ENCODE results near the gene KIAA0825. TPM values are rescaled to one million over a fixed set of nuclear protein-coding genes. Genes with fewer than 3 reads are reported as not detected.

KIAA0825 gene
- total and polyA plus RNA-seq, 8 donors, result 5.1 to 6.9 (median 6.5) TPM

DNA sequence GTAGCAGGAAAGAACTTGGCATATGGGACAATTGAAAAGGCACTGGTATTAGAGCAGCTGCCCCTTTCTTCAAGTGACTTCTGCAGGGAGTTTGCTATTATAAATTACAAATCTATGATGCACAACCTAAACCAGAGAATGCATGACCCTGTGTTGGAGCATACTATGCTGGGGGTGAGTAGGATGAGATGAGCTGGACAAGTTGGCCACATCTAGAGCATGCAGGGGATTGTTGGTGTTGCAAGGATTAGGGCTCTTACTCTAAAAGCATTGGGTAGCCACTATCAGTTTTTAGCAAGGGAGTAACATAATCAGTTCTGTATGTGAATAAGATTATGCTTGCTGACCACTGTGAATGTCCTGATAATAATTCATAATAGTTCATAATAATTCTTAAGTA, 186.7 kb downstream of the KIAA0825 start:
- H3K27ac ChIP-seq, result no peak overlapping the region
- H3K27me3 ChIP-seq, result no peaks in the 10 kb centered on the region
- H3K36me3 ChIP-seq, result no peaks in the 10 kb centered on the region
- H3K4me3 ChIP-seq, result no peak overlapping the region
- intact Hi-C loops (cut with DNase I), result no loop called here
- no peak for TF ChIP-seq CTCF (IDR thresholded peaks at IDR 0.05)
- ATAC-seq, result no peak
- no peak for DNase-seq
- H3K9me3 ChIP-seq, result no peaks in the 10 kb centered on the region
- peaks cover 0 to 30% of the 10 kb centered on the region in 2 donors for H3K4me1 ChIP-seq

DNA sequence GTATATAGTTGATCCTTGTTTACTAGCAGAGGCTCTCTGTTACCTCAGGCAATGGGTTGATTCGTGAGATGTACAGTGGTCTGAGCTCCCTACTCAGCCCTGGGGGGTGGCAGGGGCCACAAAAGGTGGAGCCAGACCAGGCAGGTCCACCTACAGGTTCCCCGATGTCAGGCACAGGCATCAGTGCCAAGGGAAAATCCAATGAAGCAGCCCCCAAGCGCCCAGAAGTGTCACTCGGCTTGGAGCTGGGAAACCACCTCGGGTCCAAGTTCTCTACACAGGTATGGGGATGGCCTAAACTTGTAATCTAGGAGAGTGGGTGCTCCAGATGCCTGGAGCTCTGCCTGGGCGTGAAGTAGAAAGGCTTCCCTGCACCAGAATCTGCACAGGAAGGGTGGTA, 188.8 kb downstream of the KIAA0825 start:
- Histone ChIP-seq H3K9me3 (no peaks in the 10 kb centered on the region), H3K27ac (no peak overlapping the region), H3K4me3 (no peak overlapping the region), H3K27me3 (no peaks in the 10 kb centered on the region), H3K4me1 (peaks cover 0 to 28% of the 10 kb centered on the region in 2 donors), H3K36me3 (no peaks in the 10 kb centered on the region)
- no peak for TF ChIP-seq CTCF (IDR thresholded peaks at IDR 0.05)
- DNase-seq, result no peak
- intact Hi-C loops (cut with DNase I), result no loop called here
- no peak for ATAC-seq

GRCh38 chr5:94425396-94425795, 193.0 kb downstream of the KIAA0825 start:
- no peak for TF ChIP-seq CTCF (IDR thresholded peaks at IDR 0.05)
- no peak overlapping the region for H3K4me3 ChIP-seq
- H3K9me3 ChIP-seq, result no peaks in the 10 kb centered on the region
- ATAC-seq (no peak), DNase-seq (no peak)
- no peak overlapping the region for H3K27ac ChIP-seq
- intact Hi-C loops (cut with DNase I), result no loop called here
- no peaks in the 10 kb centered on the region for H3K27me3 ChIP-seq
- peaks cover 4 to 28% of the 10 kb centered on the region in 2 donors for H3K4me1 ChIP-seq
- no peaks in the 10 kb centered on the region for H3K36me3 ChIP-seq

GRCh38 chr5:94423411-94423810, 195.0 kb downstream of the KIAA0825 start:
- peaks cover 4 to 28% of the 10 kb centered on the region in 2 donors for H3K4me1 ChIP-seq
- no peaks in the 10 kb centered on the region for H3K27me3 ChIP-seq
- no peak for TF ChIP-seq CTCF (IDR thresholded peaks at IDR 0.05)
- no peaks in the 10 kb centered on the region for H3K9me3 ChIP-seq
- H3K36me3 ChIP-seq, result no peaks in the 10 kb centered on the region
- intact Hi-C loops (cut with DNase I), result no loop called here
- no peak for DNase-seq
- ATAC-seq, result peak; percentile 18
- peak overlapping the region in 1 of 2 donors; percentile 2 for H3K4me3 ChIP-seq
- peak overlapping the region in 1 of 2 donors; percentile 77 for H3K27ac ChIP-seq

DNA sequence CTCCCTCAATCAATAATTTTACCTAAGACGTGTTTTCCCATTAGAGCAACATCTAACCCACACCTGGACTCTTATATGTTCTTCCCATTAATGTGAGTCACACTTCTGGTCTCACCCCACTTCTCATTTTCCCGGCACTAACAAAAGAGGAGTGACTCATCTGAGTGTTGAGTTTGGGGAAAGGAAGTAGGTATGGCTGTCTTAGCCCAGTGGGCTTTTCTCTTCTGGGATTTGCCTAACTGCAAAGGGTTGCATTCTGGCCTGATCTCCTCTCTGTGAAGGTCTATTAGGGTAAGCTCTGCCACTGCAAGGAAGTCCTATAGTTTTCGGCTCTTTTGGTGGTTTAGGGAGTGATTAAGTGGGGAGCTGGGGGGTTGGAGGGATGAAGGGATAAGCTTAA, 195.6 kb downstream of the KIAA0825 start:
- H3K9me3 ChIP-seq, result no peaks in the 10 kb centered on the region
- peaks cover 4 to 28% of the 10 kb centered on the region in 2 donors for H3K4me1 ChIP-seq
- H3K27ac ChIP-seq, result peak overlapping the region in 1 of 2 donors; percentile 77
- DNase-seq (no peak), ATAC-seq (peak; percentile 89)
- H3K27me3 ChIP-seq, result no peaks in the 10 kb centered on the region
- no peak for TF ChIP-seq CTCF (IDR thresholded peaks at IDR 0.05)
- H3K4me3 ChIP-seq, result peak overlapping the region in 1 of 2 donors; percentile 2
- no peaks in the 10 kb centered on the region for H3K36me3 ChIP-seq
- intact Hi-C loops (cut with DNase I), result no loop called here
